ENCODE results near the gene RASGEF1C. TPM values are rescaled to one million over a fixed set of nuclear protein-coding genes. Genes with fewer than 3 reads are reported as not detected.

Gene RASGEF1C
- total RNA-seq, 6 experiments from 2014 or later, result 0.64 TPM; not detected in 5

DNA sequence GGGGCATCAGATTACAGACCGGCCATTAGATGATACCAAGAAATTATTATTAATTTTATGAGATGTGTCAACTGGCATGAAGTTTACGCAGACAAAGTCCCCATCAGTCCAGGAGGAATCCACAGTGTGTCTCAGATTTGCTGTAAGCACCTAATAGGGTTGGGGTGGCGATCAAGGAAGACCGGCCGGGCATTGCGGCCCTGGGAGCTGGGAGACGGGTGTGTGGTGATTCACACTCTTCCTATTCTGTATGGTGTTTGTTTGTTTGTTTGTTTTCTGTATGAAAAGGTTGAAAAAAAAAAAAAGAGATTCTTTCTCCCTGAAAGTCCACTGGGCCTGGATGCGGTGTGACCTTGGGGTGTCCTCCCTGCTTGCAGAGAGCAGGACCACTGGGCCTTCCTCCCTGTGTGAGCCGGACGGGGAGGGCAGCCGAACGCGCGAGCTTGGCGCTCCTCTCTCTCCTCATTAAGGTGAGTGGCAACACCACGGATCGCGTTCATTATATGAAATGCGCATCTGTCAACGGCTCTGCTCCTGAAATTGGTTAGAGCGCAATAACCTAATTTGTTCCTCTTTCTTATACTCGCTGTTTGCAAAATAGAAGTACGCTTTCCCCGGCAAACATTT is 15.1 kb downstream of the RASGEF1C start:
- Histone ChIP-seq H3K27ac (no peak overlapping the region), H3K9me3 (no peaks in the 10 kb centered on the region), H3K27me3 (no peaks in the 10 kb centered on the region), H3K4me1 (no peaks in the 10 kb centered on the region), H3K36me3 (no peaks in the 10 kb centered on the region), H3K4me3 (no peak overlapping the region)
- ATAC-seq, result no peak
- intact Hi-C loops (cut with DNase I), result no loop called here
- no peak for DNase-seq
- TF ChIP-seq POLR2A (IDR thresholded peaks at IDR 0.05), result no peak
- TF ChIP-seq, protein P1, sequence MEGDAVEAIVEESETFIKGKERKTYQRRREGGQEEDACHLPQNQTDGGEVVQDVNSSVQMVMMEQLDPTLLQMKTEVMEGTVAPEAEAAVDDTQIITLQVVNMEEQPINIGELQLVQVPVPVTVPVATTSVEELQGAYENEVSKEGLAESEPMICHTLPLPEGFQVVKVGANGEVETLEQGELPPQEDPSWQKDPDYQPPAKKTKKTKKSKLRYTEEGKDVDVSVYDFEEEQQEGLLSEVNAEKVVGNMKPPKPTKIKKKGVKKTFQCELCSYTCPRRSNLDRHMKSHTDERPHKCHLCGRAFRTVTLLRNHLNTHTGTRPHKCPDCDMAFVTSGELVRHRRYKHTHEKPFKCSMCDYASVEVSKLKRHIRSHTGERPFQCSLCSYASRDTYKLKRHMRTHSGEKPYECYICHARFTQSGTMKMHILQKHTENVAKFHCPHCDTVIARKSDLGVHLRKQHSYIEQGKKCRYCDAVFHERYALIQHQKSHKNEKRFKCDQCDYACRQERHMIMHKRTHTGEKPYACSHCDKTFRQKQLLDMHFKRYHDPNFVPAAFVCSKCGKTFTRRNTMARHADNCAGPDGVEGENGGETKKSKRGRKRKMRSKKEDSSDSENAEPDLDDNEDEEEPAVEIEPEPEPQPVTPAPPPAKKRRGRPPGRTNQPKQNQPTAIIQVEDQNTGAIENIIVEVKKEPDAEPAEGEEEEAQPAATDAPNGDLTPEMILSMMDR (IDR thresholded peaks at IDR 0.05), result no peak
- 91% methylated on average over 18 of the region's 24 CpGs for WGBS (ENCODE audit: insufficient coverage, low coverage, low lambda C conversion rate, missing lambda C conversion rate)

GRCh38 chr5:180191716-180192115 is 17.3 kb downstream of the RASGEF1C start:
- ATAC-seq (no peak), DNase-seq (no peak)
- 70% methylated on average over 6 of the region's 6 CpGs for WGBS (ENCODE audit: insufficient coverage, low coverage, low lambda C conversion rate, missing lambda C conversion rate)
- no peak for TF ChIP-seq POLR2A (IDR thresholded peaks at IDR 0.05)
- TF ChIP-seq, protein P1 (IDR thresholded peaks at IDR 0.05), result no peak
- no peaks in the 10 kb centered on the region for H3K36me3 ChIP-seq
- H3K4me3 ChIP-seq, result no peak overlapping the region
- no peak overlapping the region for H3K27ac ChIP-seq
- no peaks in the 10 kb centered on the region for H3K27me3 ChIP-seq
- no peaks in the 10 kb centered on the region for H3K4me1 ChIP-seq
- intact Hi-C loops (cut with DNase I), result no loop called here
- peaks cover 0 to 5% (median 0%) of the 10 kb centered on the region in 4 donors for H3K9me3 ChIP-seq

DNA sequence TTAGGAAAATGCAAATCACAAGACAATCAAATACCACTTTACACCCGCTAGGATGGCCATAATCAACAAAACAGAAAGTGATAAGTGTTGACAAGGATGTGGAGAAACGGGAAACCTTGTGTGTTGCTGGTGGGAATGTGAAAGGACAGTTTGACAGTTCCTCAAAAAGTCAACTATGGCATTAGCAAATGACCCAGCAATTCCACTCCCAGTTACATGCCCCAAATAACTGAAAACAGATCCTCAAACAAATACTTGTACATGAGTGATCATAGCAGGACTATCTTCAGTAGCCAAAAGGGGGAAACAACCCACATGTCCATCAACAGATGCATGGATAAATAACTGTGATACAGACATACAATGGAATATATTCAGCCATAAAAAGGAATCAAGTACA is 21.2 kb downstream of the RASGEF1C start:
- H3K4me3 ChIP-seq, result no peak overlapping the region
- TF ChIP-seq POLR2A (IDR thresholded peaks at IDR 0.05), result no peak
- TF ChIP-seq, protein P1 (IDR thresholded peaks at IDR 0.05), result no peak
- no peaks in the 10 kb centered on the region for H3K36me3 ChIP-seq
- H3K27me3 ChIP-seq, result no peaks in the 10 kb centered on the region
- no peaks in the 10 kb centered on the region for H3K4me1 ChIP-seq
- WGBS (ENCODE audit: insufficient coverage, low coverage, low lambda C conversion rate, missing lambda C conversion rate), result 61% methylated on average over 2 of the region's 2 CpGs
- intact Hi-C loops (cut with DNase I), result no loop called here
- ATAC-seq (no peak), DNase-seq (no peak)
- peaks cover 0 to 5% (median 0%) of the 10 kb centered on the region in 4 donors for H3K9me3 ChIP-seq
- no peak overlapping the region for H3K27ac ChIP-seq

DNA sequence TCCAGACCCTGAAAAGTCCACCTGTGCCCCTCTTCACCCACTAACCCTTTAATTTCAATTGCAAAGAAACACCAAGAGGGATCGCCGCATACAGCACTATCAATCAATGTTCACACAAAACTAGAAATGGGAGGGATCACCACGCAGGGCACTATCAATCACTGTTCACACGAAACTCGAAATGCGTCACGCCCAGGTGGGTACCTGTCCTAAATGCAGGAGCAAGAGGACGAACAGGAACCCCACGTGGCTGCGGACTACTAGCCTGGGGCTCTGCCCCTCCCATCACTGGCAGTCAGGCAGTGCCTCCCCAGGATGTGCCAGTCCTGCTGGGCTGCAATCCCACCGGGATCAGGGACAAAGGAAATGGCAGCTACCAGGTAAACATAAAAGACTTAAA is 28.2 kb downstream of the RASGEF1C start:
- DNase-seq (no peak), ATAC-seq (no peak)
- Histone ChIP-seq H3K36me3 (no peaks in the 10 kb centered on the region), H3K4me3 (no peak overlapping the region), H3K4me1 (no peaks in the 10 kb centered on the region), H3K27me3 (no peaks in the 10 kb centered on the region), H3K9me3 (no peaks in the 10 kb centered on the region), H3K27ac (no peak overlapping the region)
- 53% methylated on average over 6 of the region's 11 CpGs for WGBS (ENCODE audit: insufficient coverage, low coverage, low lambda C conversion rate, missing lambda C conversion rate)
- TF ChIP-seq POLR2A (IDR thresholded peaks at IDR 0.05), result no peak
- TF ChIP-seq, protein P1 (IDR thresholded peaks at IDR 0.05), result no peak
- intact Hi-C loops (cut with DNase I), result no loop called here
